Caco-2 (cell line): ENCODE results near the gene CLCA1. TPM values are rescaled to one million over a fixed set of nuclear protein-coding genes. Genes with fewer than 3 reads are reported as not detected.

Experiments
- BruUV-seq: library from RNA; stranded (reverse); fragments of 400-500 nt; replicated peaks from 2 replicates; lab custom pipeline; 2021; lab: Mats Ljungman, UMichigan
- CTCF ChIA-PET: fragments of 300-600 bp; sonication (Branson Sonifier 250); formaldehyde crosslinking; loops from one replicate; lab custom pipeline; 2022; ENCODE audit warnings: antibody characterized with exemption; lab: Charles Lee
- POLR2A ChIA-PET: fragments of 300-600 bp; sonication (Branson Sonifier 250); formaldehyde crosslinking; loops from one replicate; lab custom pipeline; 2022; ENCODE audit warnings: antibody characterized with exemption; lab: Charles Lee
- DNase-seq, 2 experiments: peaks; one replicate each; pipeline versions ENCODE4 v3.0.0 to v3.0.0-alpha.2; 2020 to 2022
- H3K27me3 ChIP-seq: replicated peaks from 2 replicates; pipeline ENCODE4 v1.6.0; 2011; ENCODE audit warnings: low read length; ENCODE audit not compliant: control insufficient read depth, insufficient read depth
- H3K36me3 ChIP-seq: 2 replicates; pipeline ENCODE4 v1.5.1; 2011; ENCODE audit warnings: low read length; ENCODE audit not compliant: control insufficient read depth, insufficient read depth
- H3K4me1 ChIP-seq: fragments of 250-450 bp; sonication (Bioruptor Pico); 2 replicates; pipeline ENCODE4 v1.5.1; 2020; ENCODE audit warnings: mild to moderate bottlenecking
- H3K4me3 ChIP-seq: 2 replicates; pipeline ENCODE4 v1.5.1; 2011; ENCODE audit warnings: low read depth, mild to moderate bottlenecking, control low read depth, low read length
- H3K9me3 ChIP-seq: fragments of 250-450 bp; sonication (Bioruptor Pico); 2 replicates; pipeline ENCODE4 v1.5.1; 2020; ENCODE audit warnings: mild to moderate bottlenecking, moderate library complexity
- H3K27ac Mint-ChIP-seq: one replicate; pipeline ENCODE4 v1.8.0; 2022; ENCODE audit warnings: mixed read lengths; ENCODE audit not compliant: unreplicated experiment
- H3K27me3 Mint-ChIP-seq: one replicate; pipeline ENCODE4 v1.8.0; 2022; ENCODE audit warnings: mixed read lengths; ENCODE audit not compliant: insufficient read depth, unreplicated experiment
- H3K36me3 Mint-ChIP-seq: one replicate; pipeline ENCODE4 v1.8.0; 2022; ENCODE audit warnings: mild to moderate bottlenecking, mixed read lengths; ENCODE audit not compliant: insufficient read depth, unreplicated experiment
- H3K4me1 Mint-ChIP-seq: one replicate; pipeline ENCODE4 v1.8.0; 2022; ENCODE audit warnings: low read depth, mixed read lengths; ENCODE audit not compliant: unreplicated experiment
- H3K4me3 Mint-ChIP-seq: one replicate; pipeline ENCODE4 v1.8.0; 2022; ENCODE audit warnings: mild to moderate bottlenecking, moderate library complexity, mixed read lengths; ENCODE audit not compliant: unreplicated experiment
- H3K9me3 Mint-ChIP-seq: one replicate; pipeline ENCODE4 v1.8.0; 2022; ENCODE audit warnings: mixed read lengths; ENCODE audit not compliant: unreplicated experiment
- CTCF ChIP-seq, 2 experiments: fragments of 200-600 bp in 1 of 2; IDR thresholded peaks; 1 replicate in 1 of 2; 2 replicates in 1 of 2; pipeline versions ENCODE4 v1.5.1 to v1.8.0; 2011 to 2022; ENCODE audit warnings: antibody characterized with exemption in 1 of 2, control low read depth in 1 of 2, inconsistent platforms in 1 of 2, low read depth in 1 of 2, low read length in 1 of 2, mild to moderate bottlenecking in 1 of 2, moderate library complexity in 1 of 2; ENCODE audit not compliant: insufficient read depth in 1 of 2, severe bottlenecking in 1 of 2, unreplicated experiment in 1 of 2
- intact Hi-C: fragments of 100-400 bp; cut with micrococcal nuclease; formaldehyde crosslinking; loops from one replicate; pipeline ENCODE4 v1.10.0; 2022; ENCODE audit not compliant: unreplicated experiment
- total RNA-seq: library from RNA; stranded (reverse); gene quantifications from 2 replicates; pipeline ENCODE4 v1.2.3, GENCODE V29; 2022

The CLCA1 gene
- total RNA-seq, 1 experiment from 2014 or later, result not detected

- DNase-seq, result peak; percentile 58 to 69
- Mint-ChIP-seq H3K9me3 (no peaks in the 10 kb centered on the region), H3K4me3 (no peak overlapping the region), H3K36me3 (no peaks in the 10 kb centered on the region), H3K4me1 (peaks cover 14% of the 10 kb centered on the region), H3K27me3 (no peaks in the 10 kb centered on the region), H3K27ac (no peak overlapping the region)
- no TSS peak for BruUV-seq
- Histone ChIP-seq H3K4me1 (peaks cover 36% of the 10 kb centered on the region), H3K36me3 (no peaks in the 10 kb centered on the region), H3K4me3 (no peak overlapping the region), H3K9me3 (no peaks in the 10 kb centered on the region), H3K27me3 (no peaks in the 10 kb centered on the region)
- intact Hi-C loops, result loop anchor here (1.0 to 2.0 kb wide), 2 partner anchors 65 to 135 kb away; no protein-coding TSS in a partner anchor
- TF ChIP-seq CTCF (IDR thresholded peaks at IDR 0.05; ENCODE audit: insufficient read depth in 1 of 2, low read depth in 1 of 2, low read length in 1 of 2, severe bottlenecking in 1 of 2, unreplicated experiment in 1 of 2), result peak; percentile 35 to 64
- CTCF ChIA-PET, result interaction anchor here (0.5 to 1.3 kb wide), 3 partner anchors 58 to 135 kb away, joined by 3 to 8 read pairs (median 3); no protein-coding TSS in a partner anchor
- POLR2A ChIA-PET, result no interaction called here
These were observed 46.9 kb downstream of the CLCA1 start for GRCh38 chr1:86515597-86515996.

GRCh38 chr1:86516335-86516734 lies 47.6 kb downstream of the CLCA1 start:
- Histone ChIP-seq H3K27me3 (no peaks in the 10 kb centered on the region), H3K4me1 (peaks cover 36% of the 10 kb centered on the region), H3K36me3 (no peaks in the 10 kb centered on the region), H3K9me3 (no peaks in the 10 kb centered on the region), H3K4me3 (no peak overlapping the region)
- ChIA-PET CTCF (no interaction called here), POLR2A (no interaction called here)
- Mint-ChIP-seq H3K4me3 (no peak overlapping the region), H3K4me1 (peaks cover 14% of the 10 kb centered on the region), H3K27me3 (no peaks in the 10 kb centered on the region), H3K27ac (no peak overlapping the region), H3K9me3 (no peaks in the 10 kb centered on the region), H3K36me3 (no peaks in the 10 kb centered on the region)
- BruUV-seq, result no TSS peak
- intact Hi-C loops, result no loop called here
- DNase-seq, result no peak
- TF ChIP-seq CTCF (IDR thresholded peaks at IDR 0.05; ENCODE audit: insufficient read depth in 1 of 2, low read depth in 1 of 2, low read length in 1 of 2, severe bottlenecking in 1 of 2, unreplicated experiment in 1 of 2), result no peak

DNA sequence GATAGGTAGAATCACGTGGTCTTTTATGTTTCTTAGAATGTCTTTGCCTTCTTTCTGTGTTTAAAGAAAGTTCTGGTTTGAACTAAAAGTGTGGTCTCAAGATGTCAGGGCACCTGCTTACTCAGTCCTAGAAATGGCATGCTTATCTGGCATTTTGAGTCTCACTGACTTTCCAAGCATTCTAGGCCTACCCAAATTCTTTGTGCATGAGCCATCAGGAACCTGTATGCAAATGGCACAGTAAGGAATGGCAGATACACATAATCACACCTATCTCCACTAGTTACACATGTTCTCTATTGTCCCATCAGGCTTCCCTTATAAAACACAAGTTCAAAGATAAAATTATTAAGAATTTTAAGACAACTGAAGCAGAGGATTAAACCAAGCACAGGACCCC lies 48.6 kb downstream of the CLCA1 start:
- H3K4me1 ChIP-seq, result peaks cover 36% of the 10 kb centered on the region
- POLR2A ChIA-PET, result no interaction called here
- CTCF ChIA-PET, result interaction anchor here (1.0 kb wide), 1 partner anchor 133 kb away, joined by 4 read pairs; no protein-coding TSS in a partner anchor
- Mint-ChIP-seq H3K9me3 (no peaks in the 10 kb centered on the region), H3K4me1 (peaks cover 14% of the 10 kb centered on the region), H3K4me3 (no peak overlapping the region), H3K27me3 (no peaks in the 10 kb centered on the region), H3K27ac (peak overlapping the region; percentile 57), H3K36me3 (no peaks in the 10 kb centered on the region)
- no peaks in the 10 kb centered on the region for H3K27me3 ChIP-seq
- peak; percentile 24 to 57 for DNase-seq
- no peak for TF ChIP-seq CTCF (IDR thresholded peaks at IDR 0.05; ENCODE audit: insufficient read depth in 1 of 2, low read depth in 1 of 2, low read length in 1 of 2, severe bottlenecking in 1 of 2, unreplicated experiment in 1 of 2)
- no TSS peak for BruUV-seq
- no peaks in the 10 kb centered on the region for H3K36me3 ChIP-seq
- no peak overlapping the region for H3K4me3 ChIP-seq
- H3K9me3 ChIP-seq, result no peaks in the 10 kb centered on the region
- intact Hi-C loops, result no loop called here
